RWPE1 (cell line): ENCODE data around the gene CYTL1.
"Not testable (repeated sequence)": the region's sequence is repeated elsewhere in the genome, so short reads cannot be mapped to it uniquely, and the experiment has no call there.

ENCODE experiments used
- CTCF ChIA-PET: fragments of 350-600 bp; sonication (Branson Sonifier 250); formaldehyde crosslinking; extraction: SDS; loops from one replicate; lab custom pipeline; 2021; lab: Yijun Ruan, JAX
- POLR2A ChIA-PET: fragments of 400-600 bp; formaldehyde crosslinking; extraction: SDS; loops from one replicate; lab custom pipeline; 2020; ENCODE audit warnings: antibody characterized with exemption; ENCODE audit not compliant: low non-redundant PET; lab: Yijun Ruan, JAX
- DNase-seq: peaks from one replicate; pipeline ENCODE4 v3.0.0; 2012; ENCODE audit warnings: low spot score
- H3K27ac ChIP-seq: fragments of 450-650 bp; 2 replicates; pipeline ENCODE4 v1.5.1; 2017
- TF ChIP-seq, protein P1 (sequence below): fragments of 450-650 bp; conservative IDR thresholded peaks from 2 replicates; pipeline ENCODE4 v1.5.1; 2017; ENCODE audit warnings: low read depth, mild to moderate bottlenecking

CYTL1 gene, protein sequence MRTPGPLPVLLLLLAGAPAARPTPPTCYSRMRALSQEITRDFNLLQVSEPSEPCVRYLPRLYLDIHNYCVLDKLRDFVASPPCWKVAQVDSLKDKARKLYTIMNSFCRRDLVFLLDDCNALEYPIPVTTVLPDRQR

DNA sequence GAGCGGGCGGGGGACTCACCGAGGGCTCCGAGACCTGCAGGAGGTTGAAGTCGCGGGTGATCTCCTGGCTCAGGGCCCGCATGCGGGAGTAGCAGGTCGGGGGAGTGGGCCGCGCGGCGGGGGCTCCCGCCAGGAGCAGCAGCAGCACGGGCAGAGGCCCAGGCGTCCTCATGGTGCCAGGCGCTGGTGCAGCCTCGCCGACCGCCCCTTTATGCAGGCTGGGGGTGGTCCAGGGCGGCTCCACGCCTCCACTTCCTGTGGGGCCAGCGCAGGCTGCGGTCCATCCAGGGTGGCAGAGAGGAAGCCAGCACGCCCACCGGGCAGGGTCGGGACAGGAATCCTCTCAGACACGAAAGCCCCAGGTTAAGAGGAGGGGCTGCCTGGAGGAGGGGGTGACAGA is at the start of gene CYTL1:
CYTL1 (minus strand) TSS at position 185 of the 400 bp plus-strand sequence; CDS start at position 172, 13 bp downstream.
- H3K27ac ChIP-seq, result no peak within 1 kb of the TSS
- DNase-seq, result no peak
- TF ChIP-seq, protein P1, sequence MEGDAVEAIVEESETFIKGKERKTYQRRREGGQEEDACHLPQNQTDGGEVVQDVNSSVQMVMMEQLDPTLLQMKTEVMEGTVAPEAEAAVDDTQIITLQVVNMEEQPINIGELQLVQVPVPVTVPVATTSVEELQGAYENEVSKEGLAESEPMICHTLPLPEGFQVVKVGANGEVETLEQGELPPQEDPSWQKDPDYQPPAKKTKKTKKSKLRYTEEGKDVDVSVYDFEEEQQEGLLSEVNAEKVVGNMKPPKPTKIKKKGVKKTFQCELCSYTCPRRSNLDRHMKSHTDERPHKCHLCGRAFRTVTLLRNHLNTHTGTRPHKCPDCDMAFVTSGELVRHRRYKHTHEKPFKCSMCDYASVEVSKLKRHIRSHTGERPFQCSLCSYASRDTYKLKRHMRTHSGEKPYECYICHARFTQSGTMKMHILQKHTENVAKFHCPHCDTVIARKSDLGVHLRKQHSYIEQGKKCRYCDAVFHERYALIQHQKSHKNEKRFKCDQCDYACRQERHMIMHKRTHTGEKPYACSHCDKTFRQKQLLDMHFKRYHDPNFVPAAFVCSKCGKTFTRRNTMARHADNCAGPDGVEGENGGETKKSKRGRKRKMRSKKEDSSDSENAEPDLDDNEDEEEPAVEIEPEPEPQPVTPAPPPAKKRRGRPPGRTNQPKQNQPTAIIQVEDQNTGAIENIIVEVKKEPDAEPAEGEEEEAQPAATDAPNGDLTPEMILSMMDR, result no peak
- ChIA-PET POLR2A (no interaction called here), CTCF (no interaction called here)

DNA sequence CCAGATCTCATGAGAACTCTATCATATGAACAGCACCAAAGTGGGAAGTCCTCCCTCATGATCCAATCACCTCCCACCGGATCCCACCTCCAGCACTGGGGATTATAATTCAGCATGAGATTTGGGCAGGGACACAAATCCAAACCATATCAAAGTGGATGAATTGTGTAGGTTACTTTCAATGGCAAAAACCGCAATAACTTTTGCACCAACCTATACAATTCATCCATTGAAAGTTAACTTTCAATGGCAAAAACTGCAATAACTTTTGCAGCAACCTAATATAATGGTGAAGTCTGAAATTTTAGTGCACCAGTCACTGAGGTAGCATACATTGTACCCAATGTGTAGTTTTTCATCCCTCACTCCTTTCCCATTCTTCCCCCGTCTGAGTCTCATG is 48.6 kb upstream of the CYTL1 start:
- H3K27ac ChIP-seq, result no peak overlapping the region
- CTCF ChIA-PET, result no interaction called here
- TF ChIP-seq, protein P1, result no peak
- POLR2A ChIA-PET, result no interaction called here
- no peak for DNase-seq

DNA sequence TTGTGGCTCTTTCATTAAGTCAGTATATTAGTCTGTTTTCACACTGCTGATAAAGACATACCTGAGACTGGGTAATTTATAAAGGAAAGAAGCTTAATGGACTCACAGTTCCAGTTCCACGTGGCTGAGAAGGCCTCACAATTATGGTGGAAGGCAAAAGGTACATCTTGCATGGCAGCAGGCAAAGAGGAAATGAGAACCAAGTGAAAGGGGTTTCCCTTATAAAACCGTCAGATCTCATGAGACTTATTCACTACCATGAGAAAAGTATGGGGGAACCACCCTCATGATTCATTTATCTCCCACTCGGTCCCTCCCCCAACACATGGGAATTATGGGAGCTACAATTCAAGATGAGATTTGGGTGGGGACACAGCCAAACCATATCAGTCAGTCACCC is 47.7 kb upstream of the CYTL1 start:
- DNase-seq, CTCF ChIA-PET, H3K27ac ChIP-seq, POLR2A ChIA-PET: not testable (repeated sequence)

DNA sequence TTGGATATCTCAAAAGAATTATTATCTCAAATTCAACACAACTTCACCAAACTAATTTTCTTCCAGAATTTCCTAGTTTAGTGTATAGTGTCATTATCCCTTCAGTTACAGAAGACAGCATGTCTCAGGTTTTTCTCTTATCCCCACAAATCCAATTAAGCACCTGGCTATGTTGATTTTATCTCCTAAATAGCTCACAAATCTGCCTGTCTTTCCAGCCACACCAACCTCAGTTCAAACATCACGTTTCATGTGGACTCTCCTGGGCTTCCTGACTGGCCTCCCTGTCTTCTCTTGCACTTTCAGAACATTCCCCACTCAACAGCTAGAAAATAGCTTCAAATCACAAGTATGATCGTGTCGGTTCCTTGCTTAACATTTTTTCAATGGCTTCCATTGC is 46.8 kb upstream of the CYTL1 start:
- no peak overlapping the region for H3K27ac ChIP-seq
- CTCF ChIA-PET, result interaction anchor here (0.6 kb wide), 1 partner anchor 755 kb away, joined by 3 read pairs; no protein-coding TSS in a partner anchor
- POLR2A ChIA-PET, result no interaction called here
- DNase-seq, result no peak
- TF ChIP-seq, protein P1, result no peak

DNA sequence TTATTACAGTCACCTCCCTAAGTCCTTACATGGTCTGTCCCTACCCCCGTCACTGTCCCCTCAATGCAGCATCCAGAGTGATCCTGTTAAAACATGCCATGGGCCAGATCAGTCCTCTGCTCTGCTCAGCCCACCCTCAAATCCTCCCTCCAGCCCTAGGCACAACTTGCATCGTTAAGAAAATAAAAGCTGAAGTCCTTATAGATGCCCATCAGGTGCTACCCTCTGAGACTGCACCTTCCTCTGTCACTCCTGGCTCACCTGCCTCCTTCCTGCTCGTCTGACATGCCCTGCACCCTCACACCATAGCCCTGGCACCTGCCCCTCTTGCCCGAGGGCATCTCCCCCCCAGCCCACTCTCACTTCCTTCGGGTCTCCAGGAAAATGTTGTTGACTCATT is 36.2 kb upstream of the CYTL1 start:
- POLR2A ChIA-PET, result no interaction called here
- DNase-seq, result no peak
- CTCF ChIA-PET, result no interaction called here
- TF ChIP-seq, protein P1, result no peak
- no peak overlapping the region for H3K27ac ChIP-seq

DNA sequence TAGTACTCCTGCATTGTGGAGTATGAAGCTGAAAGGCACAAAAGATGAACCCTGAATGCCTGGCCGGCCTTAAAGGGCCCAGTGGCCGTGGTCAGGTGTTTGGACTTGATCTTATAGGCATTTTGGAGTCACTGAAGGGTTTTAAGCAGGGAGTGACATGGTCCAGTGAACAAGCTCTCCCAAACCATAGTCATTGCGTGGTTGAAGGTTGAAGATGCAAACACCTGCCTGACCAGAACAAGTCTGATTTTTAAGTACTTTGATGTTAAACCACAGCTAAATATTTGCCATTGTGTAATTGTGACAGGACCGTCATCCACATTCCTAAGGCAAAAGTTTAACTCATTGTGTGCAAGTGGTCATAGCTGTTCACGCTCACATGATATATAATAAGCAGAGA is 35.3 kb upstream of the CYTL1 start:
- no peak for DNase-seq
- H3K27ac ChIP-seq, result no peak overlapping the region
- TF ChIP-seq, protein P1, result no peak
- ChIA-PET CTCF (no interaction called here), POLR2A (no interaction called here)

DNA sequence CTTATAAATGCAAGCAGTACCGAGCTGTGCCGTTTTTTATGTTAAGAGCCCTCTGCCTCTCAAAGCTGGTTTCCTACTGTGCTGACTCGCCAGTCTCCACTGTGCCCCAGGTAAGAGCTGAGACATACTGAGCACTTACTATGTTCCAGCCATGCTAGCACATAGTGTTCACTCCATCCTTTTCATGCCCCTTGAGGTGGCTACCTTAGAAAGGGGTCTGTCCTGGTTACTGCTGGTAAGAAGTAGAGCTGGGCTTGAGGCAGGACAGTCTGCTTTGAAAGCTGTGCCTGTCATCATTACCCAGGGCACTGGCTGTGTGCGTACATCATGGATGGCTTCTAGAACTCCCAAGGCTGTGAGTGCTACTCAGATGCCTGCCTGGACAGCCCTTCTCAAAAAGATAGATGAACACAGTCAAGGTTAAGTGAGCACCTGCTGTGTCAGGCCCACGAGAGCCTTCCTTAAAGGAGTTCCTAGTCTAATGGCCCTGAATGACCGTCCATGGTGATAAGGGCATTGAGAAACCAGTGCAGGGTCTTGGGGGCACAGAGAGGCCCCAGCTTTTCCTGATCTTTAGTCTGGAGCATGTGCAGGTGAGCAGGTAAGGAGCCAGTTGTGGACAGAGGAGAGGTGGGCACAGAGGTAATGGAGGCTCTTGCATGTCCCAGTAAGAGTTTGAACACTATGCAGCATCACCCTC is 33.6 kb upstream of the CYTL1 start:
- ChIA-PET CTCF (interaction anchor here (0.7 to 1.3 kb wide), 2 partner anchors 760 to 1073 kb away, joined by 3 to 7 read pairs; no protein-coding TSS in a partner anchor), POLR2A (no interaction called here)
- DNase-seq, result no peak
- H3K27ac ChIP-seq, result no peak overlapping the region
- TF ChIP-seq, protein P1, result no peak
